GM18907 (cell line): ENCODE measurements around the gene PPDPF.

Experiments
- ATAC-seq: cut with Tn5 transposase; IDR thresholded peaks from one replicate; pipeline ENCODE4 v1.9.1; 2021; ENCODE audit warnings: mild to moderate bottlenecking, moderate library complexity; ENCODE audit not compliant: unreplicated experiment

Gene PPDPF

GRCh38 chr20:63536241-63536977 is 15.8 kb downstream of the PPDPF start:
- ATAC-seq = no peak

DNA sequence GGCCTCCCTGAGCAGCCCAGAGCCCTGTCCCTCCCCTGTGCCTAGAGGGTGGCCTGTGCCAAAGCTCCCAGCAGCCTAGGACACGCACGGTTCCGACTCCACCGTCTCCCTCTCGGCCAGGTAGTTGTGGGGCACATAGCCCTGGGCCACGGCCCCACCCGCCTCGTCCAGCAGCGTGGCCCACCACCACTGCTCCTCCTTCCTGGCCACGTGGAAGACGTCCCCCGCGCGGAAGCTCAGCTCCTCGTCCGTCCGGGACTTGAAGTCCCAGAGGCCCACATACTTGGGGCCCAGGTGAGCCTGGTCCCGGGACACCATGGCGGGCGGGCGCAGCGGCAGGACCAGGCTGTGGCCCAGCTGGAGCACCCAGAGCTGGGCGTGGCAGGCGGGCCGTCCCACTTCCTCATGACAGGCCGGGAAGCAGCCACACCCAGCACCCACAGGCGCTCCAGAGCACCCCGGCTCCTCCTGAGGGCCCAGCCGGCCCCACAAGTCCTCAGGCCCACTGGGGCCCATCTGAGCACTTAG is 16.5 kb downstream of the PPDPF start, which contains the start of gene PTK6:
Gene PTK6 (minus strand): TSS at position 380 of the 528 bp plus-strand sequence. CDS start 62 bp downstream, at position 318.
- ATAC-seq = no peak

- peak; percentile 83 for ATAC-seq
Measured at GRCh38 chr20:63537525-63538203, 17.1 kb downstream of the PPDPF start.

GRCh38 chr20:63538204-63539091 is 17.9 kb downstream of the PPDPF start:
- ATAC-seq = no peak

GRCh38 chr20:63539092-63539430 is 18.5 kb downstream of the PPDPF start:
- no peak for ATAC-seq

GRCh38 chr20:63539441-63540370 is 19.1 kb downstream of the PPDPF start:
- no peak for ATAC-seq

DNA sequence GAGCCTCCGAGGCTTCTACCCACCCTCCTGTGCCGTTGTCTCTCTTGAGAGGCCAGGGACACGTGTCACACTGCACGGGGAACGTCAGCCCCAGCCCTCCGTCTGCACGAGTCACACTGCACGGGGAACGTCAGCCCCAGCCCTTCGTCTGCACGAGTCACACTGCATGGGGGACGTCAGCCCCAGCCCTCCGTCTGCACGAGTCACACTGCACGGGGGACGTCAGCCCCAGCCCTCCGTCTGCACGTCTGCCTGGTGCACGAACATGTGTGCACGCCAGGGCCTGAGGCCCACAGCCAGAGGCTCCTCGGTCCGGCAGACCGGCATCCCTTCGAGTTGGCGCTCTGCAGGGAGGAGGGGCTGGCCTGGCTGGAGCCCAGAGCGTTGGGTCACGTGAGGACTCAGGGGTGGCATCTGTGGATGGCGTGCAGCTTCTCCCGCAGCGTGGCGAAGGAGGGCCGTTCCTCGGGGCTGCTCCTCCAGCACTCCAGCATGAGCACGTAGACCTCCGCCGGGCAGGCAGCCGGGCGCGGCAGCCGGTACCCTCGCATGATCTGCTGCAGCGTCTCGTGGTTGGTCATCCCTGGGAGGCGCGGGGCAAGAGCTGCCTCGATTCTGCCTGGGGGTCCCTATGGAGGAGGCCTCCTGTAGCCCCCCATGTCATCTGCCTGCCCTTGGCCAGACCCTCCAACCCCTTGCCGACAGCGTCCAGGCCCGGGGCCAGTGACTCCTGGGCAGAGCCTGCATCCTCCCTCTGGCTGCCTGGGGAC is 20.0 kb downstream of the PPDPF start:
- ATAC-seq = no peak

- ATAC-seq = no peak
Measured at GRCh38 chr20:63541371-63541770, 20.8 kb downstream of the PPDPF start.

- ATAC-seq = no peak
Measured at GRCh38 chr20:63542031-63542559, 21.5 kb downstream of the PPDPF start.

DNA sequence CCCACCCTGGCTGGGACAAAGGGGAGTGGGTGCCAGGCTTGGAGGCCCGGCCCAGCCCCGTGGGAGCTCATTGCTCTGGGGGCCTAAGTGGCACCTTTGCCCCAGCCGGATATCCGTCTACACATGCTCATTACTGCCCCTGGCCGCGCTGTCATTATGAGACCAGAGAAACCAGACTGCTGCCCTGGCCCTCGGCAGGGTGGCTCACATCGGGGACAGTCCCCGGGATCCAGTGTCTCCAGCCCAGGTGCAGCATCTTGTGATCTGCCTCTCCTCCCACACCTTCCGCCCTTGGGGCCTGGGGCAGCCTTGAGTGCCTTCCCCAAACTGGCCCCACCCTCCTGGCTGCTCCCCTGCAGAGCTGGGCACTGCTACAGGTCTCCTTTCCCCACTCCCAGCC is 22.1 kb downstream of the PPDPF start:
- no peak for ATAC-seq

DNA sequence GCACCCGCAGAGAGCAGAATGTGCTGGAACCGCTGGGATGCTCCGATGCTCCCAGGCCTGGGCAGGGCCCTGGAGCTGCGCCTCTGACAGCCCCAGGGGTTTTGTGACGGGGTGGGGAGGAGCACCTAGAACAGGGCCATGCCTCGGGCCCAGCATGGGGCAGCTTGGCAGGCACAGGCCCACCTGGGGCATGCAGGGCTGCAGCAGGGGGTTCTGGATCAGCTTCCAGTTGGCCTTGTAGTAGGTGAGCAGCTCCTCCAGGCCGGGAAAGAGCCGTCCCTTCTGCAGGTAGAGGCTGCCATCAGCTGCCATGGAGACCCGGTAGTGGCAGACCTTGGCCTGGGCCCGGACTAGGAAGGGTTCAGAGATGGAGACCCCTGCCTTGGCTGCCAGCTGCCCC is 22.6 kb downstream of the PPDPF start:
- ATAC-seq = no peak

- ATAC-seq = no peak
Measured at GRCh38 chr20:63543733-63544132, 23.2 kb downstream of the PPDPF start.

DNA sequence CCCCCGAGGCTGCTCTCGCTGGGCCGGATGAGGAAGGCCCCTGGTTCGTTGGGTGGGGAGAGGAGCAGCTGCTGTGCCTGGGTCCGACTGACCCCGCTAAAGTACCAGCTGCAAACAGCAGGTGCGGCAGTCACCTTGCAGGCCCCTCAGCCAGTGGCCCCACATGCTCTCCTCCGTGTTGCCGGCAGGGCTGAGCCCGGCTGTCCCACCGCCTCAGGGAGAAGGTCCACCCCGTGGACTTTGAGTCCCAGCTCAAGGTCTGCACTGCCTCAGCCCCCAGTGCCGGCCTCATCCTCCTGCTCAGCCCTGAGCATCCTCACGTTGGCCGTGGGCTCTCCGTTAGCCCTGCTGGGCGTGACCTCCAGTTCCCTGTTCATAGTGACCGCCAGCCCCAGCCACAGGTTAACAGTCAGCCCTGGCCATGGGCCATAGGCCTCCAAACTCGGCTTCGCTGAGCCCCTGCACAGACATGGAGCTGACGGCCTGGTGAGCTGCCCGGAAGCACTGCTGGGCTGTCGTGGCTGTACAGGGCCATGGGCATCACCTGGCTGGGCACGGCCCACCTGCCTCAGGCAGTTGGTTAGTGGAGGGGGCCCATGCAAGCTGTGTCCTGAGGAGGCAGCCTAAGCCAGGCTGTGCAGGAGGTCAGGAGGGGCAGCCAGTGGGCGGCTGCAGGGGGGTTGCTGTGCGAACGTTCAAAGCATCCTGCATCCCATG is 23.8 kb downstream of the PPDPF start:
- no peak for ATAC-seq

DNA sequence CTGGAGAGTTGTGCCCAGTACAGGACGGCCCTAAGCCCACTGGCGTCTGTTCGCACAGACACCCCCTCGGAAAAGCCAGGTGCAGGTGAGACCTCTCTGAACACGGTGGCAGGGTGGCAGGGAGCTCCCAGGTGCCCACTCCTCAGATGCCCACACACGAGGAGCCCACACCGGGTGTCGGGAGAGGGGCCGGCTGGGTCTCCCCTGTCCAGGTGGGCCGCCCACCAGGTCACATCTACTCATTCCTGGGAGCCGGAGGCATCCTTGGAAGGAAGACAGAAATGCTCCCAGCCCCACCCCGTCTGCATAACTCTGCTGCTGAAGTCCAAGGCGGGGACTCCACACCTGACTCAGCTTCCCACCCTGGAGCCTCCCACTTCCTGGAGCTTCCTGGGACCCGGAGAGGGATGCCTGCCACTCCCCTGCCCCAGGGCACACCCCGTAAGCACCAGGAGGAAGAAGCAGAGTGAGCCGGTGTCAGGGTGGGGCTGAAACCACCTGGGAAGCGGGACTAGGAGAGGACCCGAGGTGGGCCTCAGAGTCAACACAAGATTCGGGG is 24.5 kb downstream of the PPDPF start:
- ATAC-seq = no peak

DNA sequence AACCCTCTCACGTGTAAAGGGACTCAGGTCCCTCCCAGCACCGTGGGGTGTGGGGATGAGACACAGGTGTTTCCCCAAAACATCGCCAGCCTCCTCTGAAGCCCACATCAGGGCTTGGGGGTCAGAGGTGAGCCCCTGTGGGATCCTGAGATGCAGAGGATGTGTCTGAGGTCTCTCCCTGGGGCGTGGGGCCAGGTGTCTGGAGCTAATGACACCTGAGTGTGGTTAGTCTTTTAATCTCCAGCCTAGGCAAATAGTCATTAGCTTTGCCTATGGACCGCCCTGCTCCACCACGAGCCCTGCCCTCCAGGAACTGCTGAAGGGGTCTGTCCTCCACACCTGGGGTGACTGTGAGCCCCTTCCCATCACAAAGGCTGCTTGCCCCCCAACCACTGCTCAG is 25.2 kb downstream of the PPDPF start:
- ATAC-seq = no peak

GRCh38 chr20:63546256-63546955 is 25.8 kb downstream of the PPDPF start:
- no peak for ATAC-seq

DNA sequence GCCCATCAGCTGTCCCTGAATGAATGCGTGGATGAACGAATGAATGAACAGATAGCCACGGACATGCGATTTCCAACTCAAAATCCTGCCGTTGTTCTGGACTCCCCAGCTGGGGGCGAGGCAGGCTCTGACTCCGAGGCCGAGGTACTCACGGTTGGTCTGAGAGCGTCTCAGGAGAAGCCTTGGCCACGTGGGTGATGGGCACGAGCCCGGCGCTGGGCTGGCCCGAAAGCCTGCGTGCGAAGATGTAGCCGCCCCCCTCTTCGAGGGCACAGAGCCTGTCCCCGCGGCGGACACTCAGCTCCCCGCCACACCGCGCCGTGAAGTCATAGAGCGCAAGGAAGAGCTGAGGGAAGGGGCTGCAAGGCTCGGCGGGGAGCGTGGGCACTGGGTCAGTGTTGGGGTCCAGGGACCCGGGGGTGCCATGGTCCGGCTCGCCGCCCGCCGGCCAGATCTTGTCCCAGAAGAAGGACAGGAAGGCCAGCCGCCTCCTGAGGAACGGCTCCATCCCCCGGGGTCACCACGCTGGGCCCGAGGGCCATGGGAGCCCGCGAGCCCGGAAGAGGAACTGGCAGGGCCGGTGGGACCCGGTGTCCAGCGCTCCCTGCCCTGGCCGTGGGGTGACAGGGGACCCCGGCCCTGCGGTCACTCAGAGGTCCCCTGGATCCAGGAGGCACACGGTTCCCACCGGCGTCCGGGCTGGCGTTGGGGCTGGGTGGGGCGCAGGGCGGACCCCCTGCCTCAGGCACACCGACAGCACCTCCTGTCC is 26.6 kb downstream of the PPDPF start:
- ATAC-seq = no peak
